ENCODE results near the gene C1orf21.

The C1orf21 gene

DNA sequence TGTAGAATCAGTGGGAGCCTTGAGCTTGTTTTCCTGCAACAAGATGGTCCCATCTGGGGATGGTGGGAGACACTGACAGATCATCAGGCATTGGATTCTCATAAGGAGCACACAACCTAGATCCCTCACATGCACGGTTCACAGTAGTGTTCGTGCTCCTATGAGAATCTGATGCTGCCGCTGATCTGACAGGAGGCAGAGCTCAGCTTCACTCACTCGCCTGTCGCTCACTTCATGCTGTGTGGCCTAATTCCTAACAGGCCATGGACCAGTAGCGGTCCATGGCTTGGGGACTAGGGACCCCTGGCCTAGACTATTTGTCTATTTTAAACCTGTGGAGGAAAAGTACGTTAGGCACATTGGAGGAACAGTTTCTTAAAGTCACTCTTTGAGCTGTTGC, 227.8 kb downstream of the C1orf21 start:
- TF ChIP-seq, protein P1, sequence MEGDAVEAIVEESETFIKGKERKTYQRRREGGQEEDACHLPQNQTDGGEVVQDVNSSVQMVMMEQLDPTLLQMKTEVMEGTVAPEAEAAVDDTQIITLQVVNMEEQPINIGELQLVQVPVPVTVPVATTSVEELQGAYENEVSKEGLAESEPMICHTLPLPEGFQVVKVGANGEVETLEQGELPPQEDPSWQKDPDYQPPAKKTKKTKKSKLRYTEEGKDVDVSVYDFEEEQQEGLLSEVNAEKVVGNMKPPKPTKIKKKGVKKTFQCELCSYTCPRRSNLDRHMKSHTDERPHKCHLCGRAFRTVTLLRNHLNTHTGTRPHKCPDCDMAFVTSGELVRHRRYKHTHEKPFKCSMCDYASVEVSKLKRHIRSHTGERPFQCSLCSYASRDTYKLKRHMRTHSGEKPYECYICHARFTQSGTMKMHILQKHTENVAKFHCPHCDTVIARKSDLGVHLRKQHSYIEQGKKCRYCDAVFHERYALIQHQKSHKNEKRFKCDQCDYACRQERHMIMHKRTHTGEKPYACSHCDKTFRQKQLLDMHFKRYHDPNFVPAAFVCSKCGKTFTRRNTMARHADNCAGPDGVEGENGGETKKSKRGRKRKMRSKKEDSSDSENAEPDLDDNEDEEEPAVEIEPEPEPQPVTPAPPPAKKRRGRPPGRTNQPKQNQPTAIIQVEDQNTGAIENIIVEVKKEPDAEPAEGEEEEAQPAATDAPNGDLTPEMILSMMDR (IDR thresholded peaks at IDR 0.05; ENCODE audit: low read depth, low read length, missing control alignments): no peak
- no peaks in the 10 kb centered on the region for H3K27me3 ChIP-seq (replicated peaks)
- H3K4me3 ChIP-seq (ENCODE audit: low read depth, low read length): no peak overlapping the region
- DNase-seq: no peak
- H3K27ac ChIP-seq: no peak overlapping the region
- no peaks in the 10 kb centered on the region for H3K36me3 ChIP-seq (replicated peaks)
- in situ Hi-C loops (cut with HindIII; ENCODE audit: low pct_ligation_motif_present, low sequenced_read_pairs): no loop called here

DNA sequence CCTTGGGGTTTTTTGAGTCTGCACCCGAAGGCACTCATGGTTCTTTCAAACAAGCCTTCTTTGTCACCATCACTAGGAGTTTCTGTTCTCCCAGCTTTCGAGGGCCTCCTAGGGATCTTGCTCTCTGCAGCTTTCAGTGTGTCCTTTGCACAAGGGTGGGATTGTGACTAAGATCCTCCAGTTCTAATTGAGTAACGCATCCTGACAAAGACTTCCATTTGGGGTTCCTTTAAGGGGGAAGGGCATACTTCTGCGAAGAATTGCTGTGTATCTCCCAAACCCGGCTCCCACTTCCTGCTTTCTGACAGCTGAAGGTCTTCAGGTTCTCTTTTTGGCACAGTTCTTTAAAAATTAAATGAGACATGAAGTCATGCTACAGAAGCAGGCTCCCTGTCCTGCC, 228.5 kb downstream of the C1orf21 start:
- in situ Hi-C loops (cut with HindIII; ENCODE audit: low pct_ligation_motif_present, low sequenced_read_pairs): no loop called here
- Histone ChIP-seq H3K36me3 (replicated peaks) (no peaks in the 10 kb centered on the region), H3K27ac (no peak overlapping the region), H3K4me3 (ENCODE audit: low read depth, low read length) (no peak overlapping the region), H3K27me3 (replicated peaks) (no peaks in the 10 kb centered on the region)
- DNase-seq: no peak
- TF ChIP-seq, protein P1 (IDR thresholded peaks at IDR 0.05; ENCODE audit: low read depth, low read length, missing control alignments): no peak

DNA sequence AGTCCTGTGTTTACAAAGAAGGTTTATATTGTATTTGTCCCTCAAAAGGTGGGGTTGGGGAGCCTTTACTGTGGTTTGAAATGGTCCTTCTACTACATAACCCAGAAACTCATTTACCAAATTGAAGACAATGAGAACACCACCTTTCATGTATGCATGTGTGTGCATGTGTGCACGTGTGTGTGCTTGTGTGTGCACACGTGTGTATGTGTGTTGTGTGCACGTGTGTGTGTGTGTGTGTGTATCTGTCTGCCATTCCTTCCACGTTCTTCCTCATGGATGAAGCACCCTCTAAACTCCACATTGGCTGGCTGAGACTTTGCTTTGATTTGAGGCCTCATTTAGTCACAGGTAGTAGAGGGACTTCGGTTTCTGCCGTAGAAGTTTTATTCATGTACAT, 229.7 kb downstream of the C1orf21 start:
- H3K27me3 ChIP-seq (replicated peaks): no peaks in the 10 kb centered on the region
- no peak overlapping the region for H3K27ac ChIP-seq
- in situ Hi-C loops (cut with HindIII; ENCODE audit: low pct_ligation_motif_present, low sequenced_read_pairs): no loop called here
- TF ChIP-seq, protein P1 (IDR thresholded peaks at IDR 0.05; ENCODE audit: low read depth, low read length, missing control alignments): no peak
- no peak for DNase-seq
- no peak overlapping the region for H3K4me3 ChIP-seq (ENCODE audit: low read depth, low read length)
- H3K36me3 ChIP-seq (replicated peaks): no peaks in the 10 kb centered on the region

DNA sequence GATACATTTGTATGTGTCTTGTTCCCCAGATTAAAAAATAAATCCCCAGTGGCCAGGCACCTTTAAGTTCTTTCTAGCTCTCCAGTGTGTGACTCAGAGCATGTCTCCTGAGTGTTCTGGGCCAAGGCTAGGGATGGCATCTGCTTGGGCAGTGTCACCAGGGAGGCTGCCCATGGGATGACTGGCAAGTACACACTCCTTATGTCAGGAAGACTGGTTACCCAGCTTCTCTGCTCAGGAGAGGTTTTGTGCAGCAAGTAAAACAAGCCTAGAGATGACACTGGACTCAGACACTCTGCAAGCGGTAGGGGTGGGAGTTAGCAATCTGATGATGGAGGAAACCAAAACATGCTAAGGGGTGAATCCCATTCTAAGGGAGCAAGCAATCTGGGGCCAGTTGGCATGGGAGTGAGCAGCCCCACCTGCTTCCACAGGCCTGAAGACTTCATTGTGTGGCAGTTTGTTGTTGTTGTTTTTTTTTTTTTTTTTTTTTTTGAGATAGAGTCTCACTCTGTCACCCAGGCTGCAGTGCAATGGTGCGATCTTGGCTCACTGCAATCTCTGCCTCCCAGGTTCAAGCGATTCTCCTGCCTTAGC, 230.7 kb downstream of the C1orf21 start:
- in situ Hi-C loops (cut with HindIII; ENCODE audit: low pct_ligation_motif_present, low sequenced_read_pairs): no loop called here

DNA sequence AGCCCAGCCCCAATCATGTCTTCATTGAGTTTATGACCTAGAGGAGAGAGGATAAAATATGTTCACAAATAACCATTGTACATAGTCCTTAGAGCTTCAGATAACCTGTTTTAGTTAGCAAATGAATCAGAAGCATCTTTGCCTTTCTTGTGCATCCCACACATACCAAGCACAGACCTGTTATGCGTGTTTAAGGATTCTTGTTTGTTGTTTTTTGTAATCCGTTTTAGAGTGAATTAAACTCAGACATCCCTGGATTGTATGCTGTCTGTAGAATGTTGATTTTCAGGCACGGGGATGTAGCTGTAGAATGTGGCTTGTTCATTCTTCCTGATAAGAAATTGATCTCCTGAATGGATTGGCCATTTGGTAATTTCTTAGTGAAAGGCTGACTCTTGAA, 232.0 kb downstream of the C1orf21 start:
- DNase-seq: no peak
- Histone ChIP-seq H3K4me3 (ENCODE audit: low read depth, low read length) (no peak overlapping the region), H3K27me3 (replicated peaks) (no peaks in the 10 kb centered on the region), H3K27ac (no peak overlapping the region), H3K36me3 (replicated peaks) (no peaks in the 10 kb centered on the region)
- in situ Hi-C loops (cut with HindIII; ENCODE audit: low pct_ligation_motif_present, low sequenced_read_pairs): no loop called here
- TF ChIP-seq, protein P1 (IDR thresholded peaks at IDR 0.05; ENCODE audit: low read depth, low read length, missing control alignments): no peak

More for the DNA sequence above, 230.7 kb downstream of the C1orf21 start:
- Histone ChIP-seq H3K4me3 (ENCODE audit: low read depth, low read length) (no peak overlapping the region), H3K27ac (no peak overlapping the region), H3K27me3 (replicated peaks) (no peaks in the 10 kb centered on the region), H3K36me3 (replicated peaks) (no peaks in the 10 kb centered on the region)
- DNase-seq: no peak
- TF ChIP-seq, protein P1 (IDR thresholded peaks at IDR 0.05; ENCODE audit: low read depth, low read length, missing control alignments): no peak

DNA sequence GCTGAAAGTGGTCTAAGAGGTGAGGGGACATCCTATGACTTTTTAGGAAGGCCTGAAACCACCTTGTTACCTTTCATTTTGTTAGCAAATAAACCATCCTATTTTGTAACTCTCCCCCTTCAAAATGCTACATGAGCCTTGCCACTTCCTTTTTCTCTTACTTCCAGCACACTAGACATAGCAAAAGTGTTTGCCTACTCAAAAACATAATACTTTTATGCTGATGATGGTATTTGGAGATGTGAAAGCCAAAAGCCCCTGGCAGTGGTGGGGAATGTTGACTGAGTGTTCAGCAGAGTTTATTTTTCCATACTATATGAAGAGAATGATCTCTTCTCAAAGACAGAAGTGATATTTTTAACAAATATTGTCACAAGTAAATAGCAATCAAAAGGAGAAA, 233.6 kb downstream of the C1orf21 start:
- Histone ChIP-seq H3K36me3 (replicated peaks) (no peaks in the 10 kb centered on the region), H3K27me3 (replicated peaks) (no peaks in the 10 kb centered on the region), H3K27ac (no peak overlapping the region), H3K4me3 (ENCODE audit: low read depth, low read length) (no peak overlapping the region)
- TF ChIP-seq, protein P1 (IDR thresholded peaks at IDR 0.05; ENCODE audit: low read depth, low read length, missing control alignments): no peak
- DNase-seq: no peak
- in situ Hi-C loops (cut with HindIII; ENCODE audit: low pct_ligation_motif_present, low sequenced_read_pairs): no loop called here

All from brain microvascular endothelial cell (primary cell).